ENCODE measurements around the gene GIGYF2. TPM values are rescaled to one million over a fixed set of nuclear protein-coding genes. Genes with fewer than 3 reads are reported as not detected.
A peak's percentile ranks its signal among the peaks of the same experiment; 100 is the strongest.
"Not testable (repeated sequence)": the region's sequence is repeated elsewhere in the genome, so short reads cannot be mapped to it uniquely, and the experiment has no call there.

The GIGYF2 gene
- total RNA-seq, 1 donor from 2014 or later, result 70.3 TPM

GRCh38 chr2:232809349-232810124, 112.4 kb downstream of the GIGYF2 start:
- peak; percentile 18 for DNase-seq (ENCODE audit: low read depth)

DNA sequence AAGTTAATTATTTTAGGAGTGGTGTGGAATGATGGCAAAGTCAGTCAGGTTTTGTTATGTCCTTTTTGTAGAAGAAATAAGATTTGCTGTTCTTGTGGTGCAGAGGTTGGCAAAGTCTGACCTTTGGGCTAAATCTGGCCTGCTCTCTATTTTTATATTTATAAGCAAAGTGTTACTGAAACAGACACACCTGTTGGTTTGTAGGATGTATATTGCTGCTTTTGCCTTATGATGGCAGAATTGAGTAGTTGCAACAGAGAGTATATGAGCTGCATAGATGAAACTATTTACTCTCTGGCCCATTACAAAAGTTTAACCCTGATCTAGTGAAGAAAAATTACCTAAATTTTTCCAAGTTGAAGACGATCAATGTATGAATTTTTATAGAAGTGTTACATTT, 113.3 kb downstream of the GIGYF2 start:
- DNase-seq (ENCODE audit: low read depth), result no peak

DNA sequence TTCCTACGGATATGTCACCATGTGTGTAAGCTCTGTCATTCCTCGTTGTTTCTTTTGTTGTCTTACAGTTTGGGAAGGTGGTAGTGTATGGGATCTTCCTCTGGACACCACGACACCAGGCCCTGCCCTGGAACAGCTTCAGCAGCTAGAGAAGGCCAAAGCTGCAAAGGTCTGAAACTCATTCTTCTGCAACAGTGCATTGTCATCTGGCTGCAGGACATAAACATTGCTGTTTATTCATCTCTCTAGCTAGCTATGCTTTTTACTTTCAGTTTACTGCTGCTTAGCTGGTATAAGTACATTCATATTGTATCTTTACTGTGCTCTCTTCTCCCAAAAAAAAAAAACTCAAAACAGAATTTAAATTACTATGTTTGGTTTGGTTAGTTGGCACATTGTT, 118.4 kb downstream of the GIGYF2 start:
- no peak for DNase-seq (ENCODE audit: low read depth)

- DNase-seq (ENCODE audit: low read depth), result peak; percentile 54
Observed at GRCh38 chr2:232816657-232817056, 119.5 kb downstream of the GIGYF2 start.

DNA sequence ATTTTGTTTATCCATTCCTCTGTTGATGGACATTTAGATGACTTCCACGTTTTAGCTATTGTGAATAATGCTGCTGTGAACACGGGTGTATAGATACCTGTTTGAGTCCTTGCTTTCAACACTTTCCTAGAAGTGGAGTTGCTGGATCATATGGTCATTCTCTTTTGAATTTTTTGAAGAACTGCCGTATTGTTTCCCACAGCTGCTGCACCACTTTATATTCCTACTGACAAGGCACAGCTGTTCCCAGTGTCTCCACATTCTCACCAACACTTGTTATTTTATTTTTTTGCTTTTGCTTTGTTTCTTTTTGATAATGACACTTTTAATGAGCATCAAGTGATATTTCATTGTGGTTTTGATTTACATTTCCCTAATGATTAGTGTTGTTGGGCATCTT, 120.6 kb downstream of the GIGYF2 start:
- DNase-seq (ENCODE audit: low read depth), result no peak

- no peak for DNase-seq (ENCODE audit: low read depth)
Observed at GRCh38 chr2:232829988-232830387, 132.9 kb downstream of the GIGYF2 start.

GRCh38 chr2:232831496-232831895, 134.4 kb downstream of the GIGYF2 start:
- peak; percentile 86 for DNase-seq (ENCODE audit: low read depth)

- no peak for DNase-seq (ENCODE audit: low read depth)
Observed at GRCh38 chr2:232833830-232834229, 136.7 kb downstream of the GIGYF2 start.

DNA sequence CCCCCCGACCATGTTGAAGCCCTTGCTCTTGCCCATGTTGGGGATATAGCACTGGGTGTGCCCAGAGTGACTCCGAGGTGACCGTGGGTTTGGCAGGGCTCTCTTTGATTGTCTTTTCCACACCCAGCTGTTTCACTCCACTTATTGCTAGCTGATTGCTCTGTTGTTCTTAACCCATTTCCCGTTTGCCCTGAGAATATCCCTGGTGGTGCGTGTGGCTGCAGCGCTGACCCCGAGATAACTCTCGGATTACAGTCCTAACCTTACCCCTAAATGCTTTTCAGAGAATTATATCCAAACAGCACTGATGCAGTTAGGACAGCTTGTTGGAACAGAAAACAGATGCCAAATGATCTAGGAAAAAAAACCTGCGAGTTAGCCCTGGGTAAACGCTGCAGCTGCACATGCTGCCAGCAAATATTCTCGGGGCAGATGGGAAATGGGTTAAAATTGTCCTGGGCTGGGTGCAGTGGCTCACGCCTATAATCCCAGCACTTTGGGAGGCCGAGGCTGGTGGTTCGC, 138.6 kb downstream of the GIGYF2 start:
- no peak for DNase-seq (ENCODE audit: low read depth)

- no peak for DNase-seq (ENCODE audit: low read depth)
Observed at GRCh38 chr2:232836934-232837333, 139.8 kb downstream of the GIGYF2 start.

GRCh38 chr2:232838406-232838874, 141.3 kb downstream of the GIGYF2 start:
- DNase-seq (ENCODE audit: low read depth), result peak; percentile 82

GRCh38 chr2:232839411-232840079, 142.4 kb downstream of the GIGYF2 start:
- DNase-seq (ENCODE audit: low read depth), result no peak

GRCh38 chr2:232842689-232843088, 145.6 kb downstream of the GIGYF2 start:
- no peak for DNase-seq (ENCODE audit: low read depth)

DNA sequence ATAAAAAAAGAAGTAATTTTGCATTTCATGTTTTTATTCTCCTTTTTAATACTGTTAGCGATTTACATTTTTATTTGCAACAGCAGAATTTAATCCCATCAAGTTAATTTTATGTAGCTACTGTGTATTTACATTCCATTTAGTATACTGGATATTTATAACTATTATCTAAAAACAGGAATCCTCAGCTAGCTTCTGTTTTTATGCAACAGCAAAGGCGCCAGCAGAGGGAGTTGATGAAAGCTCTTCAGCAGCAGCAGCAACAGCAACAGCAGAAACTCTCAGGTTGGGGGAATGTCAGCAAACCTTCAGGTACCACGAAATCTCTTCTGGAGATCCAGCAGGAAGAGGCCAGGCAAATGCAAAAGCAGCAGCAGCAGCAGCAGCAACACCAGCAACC, 146.7 kb downstream of the GIGYF2 start:
- DNase-seq (ENCODE audit: low read depth), result no peak

- DNase-seq (ENCODE audit: low read depth), result no peak
Observed at GRCh38 chr2:232846055-232846454, 148.9 kb downstream of the GIGYF2 start.

- DNase-seq (ENCODE audit: low read depth), result no peak
Observed at GRCh38 chr2:232850039-232850438, 152.9 kb downstream of the GIGYF2 start.

DNA sequence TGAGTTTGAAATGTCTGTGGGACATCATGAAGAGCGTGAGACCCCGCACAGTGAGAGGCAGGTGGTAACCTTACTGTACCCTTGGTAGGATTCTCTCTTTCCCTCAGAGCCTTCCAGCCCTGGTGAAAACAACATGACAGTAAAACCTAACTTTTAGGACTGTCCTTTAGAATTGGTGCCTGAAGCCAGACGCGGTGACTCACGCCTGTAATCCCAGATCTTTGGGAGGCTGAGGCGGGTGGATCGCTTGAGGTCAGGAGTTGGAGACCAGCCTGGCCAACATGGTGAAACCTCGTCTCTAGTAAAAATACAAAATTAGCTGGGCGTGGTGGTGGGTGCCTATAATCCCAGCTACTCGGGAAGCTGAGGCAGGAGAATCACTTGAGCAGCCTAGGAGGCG, 154.9 kb downstream of the GIGYF2 start:
- not testable (repeated sequence) for DNase-seq (ENCODE audit: low read depth)

- no peak for DNase-seq (ENCODE audit: low read depth)
Observed at GRCh38 chr2:232852676-232853075, 155.5 kb downstream of the GIGYF2 start.

GRCh38 chr2:232854082-232854481, 157.0 kb downstream of the GIGYF2 start:
- peak; percentile 95 for DNase-seq (ENCODE audit: low read depth)

- DNase-seq (ENCODE audit: low read depth), result peak; percentile 97
Observed at GRCh38 chr2:232857158-232857563, 160.0 kb downstream of the GIGYF2 start.

DNA sequence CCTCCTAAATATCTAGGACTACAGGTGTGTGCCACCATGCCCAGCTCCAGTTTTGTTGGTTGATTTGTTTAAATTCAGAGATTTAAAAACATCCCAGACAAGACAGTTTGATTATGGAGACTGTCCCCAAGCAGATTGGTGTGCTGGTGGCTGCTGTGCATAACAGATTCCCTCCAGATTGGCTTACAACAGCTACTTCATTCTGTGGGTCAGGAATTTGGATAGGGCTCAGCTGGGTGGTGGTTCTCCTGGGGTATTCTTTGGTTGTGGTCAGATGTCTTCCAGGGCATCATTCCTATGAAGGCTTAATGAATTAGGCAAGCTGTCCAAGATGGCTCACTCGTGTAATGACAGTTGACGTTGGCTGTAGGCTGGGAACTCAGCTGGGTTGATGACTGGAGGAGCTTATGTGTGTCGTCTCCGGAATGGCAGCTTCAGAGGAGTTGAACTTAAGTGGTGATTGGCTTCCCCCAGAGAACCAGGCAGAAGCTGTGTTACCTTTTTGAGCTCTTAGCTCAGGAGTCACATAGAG, 162.3 kb downstream of the GIGYF2 start:
- no peak for DNase-seq (ENCODE audit: low read depth)

GRCh38 chr2:232860593-232861241, 163.6 kb downstream of the GIGYF2 start:
- peak; percentile 54 for DNase-seq (ENCODE audit: low read depth)

Measured in renal cortical epithelial cell (primary cell).